Right renal pelvis (tissue), 4 donors: ENCODE measurements around the gene SIMC1. TPM values are rescaled to one million over a fixed set of nuclear protein-coding genes. Genes with fewer than 3 reads are reported as not detected.

ENCODE experiments used
- DNase-seq, 4 donors: peaks; one replicate each; pipeline ENCODE4 v3.0.0-alpha.2; 2013; ENCODE audit warnings: low read depth in 4 of 4, low spot score in 3 of 4, missing footprints in 1 of 4
- polyA plus RNA-seq, 4 donors: library from polyadenylated mRNA; unstranded; fragments of 120-200 nt; gene quantifications; one replicate each; pipeline ENCODE4 v1.2.1, GENCODE V29; 2013; ENCODE audit not compliant: insufficient read length in 4 of 4

SIMC1 gene
- polyA plus RNA-seq, 4 donors, result 19.0 to 22.0 (median 19.9) TPM

DNA sequence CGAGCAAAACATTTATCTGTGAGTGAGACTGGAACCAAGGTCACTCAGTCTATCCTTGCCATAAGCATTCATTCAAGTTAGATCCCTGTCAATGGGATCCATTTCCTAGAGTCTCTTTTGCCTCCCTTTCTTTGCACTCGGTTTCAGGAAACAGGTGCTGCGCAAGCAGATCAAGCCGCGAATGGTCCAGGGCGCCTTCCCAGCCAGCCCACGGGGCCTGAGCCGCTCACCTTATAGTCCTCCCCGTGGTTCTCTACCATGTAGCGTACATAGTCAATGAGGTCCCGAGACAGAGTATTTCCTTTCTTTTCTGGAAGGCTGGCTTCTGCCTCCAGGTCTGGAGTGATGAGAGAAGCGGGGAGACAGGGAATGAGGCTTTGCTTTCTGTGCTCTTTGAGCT is 146.8 kb downstream of the SIMC1 start:
- DNase-seq, result no peak

DNA sequence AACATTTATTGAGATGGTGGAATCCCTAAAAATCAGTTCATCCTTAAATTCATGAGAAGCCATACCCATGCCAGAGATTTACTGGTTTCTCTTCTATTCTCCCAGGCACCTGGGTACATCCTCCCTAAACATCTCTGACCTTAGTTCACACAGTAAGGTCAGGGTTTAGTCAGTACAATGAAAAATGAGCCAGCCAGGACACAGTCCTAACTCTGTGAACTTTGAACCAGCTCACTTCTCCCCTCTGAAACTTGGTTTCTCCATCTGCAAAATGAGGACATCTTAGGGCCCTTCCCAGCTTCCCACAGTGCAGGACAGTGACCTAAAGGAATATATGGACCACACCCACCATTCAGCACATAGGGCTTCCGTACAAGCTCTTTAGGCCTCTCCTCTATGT is 148.3 kb downstream of the SIMC1 start:
- DNase-seq, result no peak

DNA sequence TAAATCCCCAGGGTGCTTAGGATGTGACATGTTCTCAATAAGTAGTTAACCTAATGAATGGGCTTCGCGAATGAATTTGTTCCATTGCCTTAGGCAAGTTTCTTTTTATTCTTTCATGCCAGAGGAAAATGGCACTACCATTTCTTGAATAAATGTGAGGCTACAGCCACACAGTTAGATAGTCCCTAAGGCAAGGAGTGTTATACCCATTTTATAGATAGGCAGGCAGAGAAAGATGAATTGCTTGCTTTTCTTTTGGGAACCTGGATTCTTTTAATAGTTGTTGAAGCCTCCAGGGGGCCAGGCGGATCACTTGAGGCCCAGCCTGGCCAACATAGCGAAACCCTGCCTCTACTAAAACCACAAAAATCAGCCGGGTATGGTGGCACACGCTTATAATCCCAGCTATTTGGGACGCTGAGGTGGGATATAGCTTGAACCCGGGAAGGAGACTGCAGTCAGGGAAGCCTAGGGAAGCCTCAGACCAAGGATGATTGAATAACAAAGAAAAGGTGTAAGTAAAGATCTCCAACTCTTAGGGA is 149.2 kb downstream of the SIMC1 start:
- DNase-seq, result no peak

DNA sequence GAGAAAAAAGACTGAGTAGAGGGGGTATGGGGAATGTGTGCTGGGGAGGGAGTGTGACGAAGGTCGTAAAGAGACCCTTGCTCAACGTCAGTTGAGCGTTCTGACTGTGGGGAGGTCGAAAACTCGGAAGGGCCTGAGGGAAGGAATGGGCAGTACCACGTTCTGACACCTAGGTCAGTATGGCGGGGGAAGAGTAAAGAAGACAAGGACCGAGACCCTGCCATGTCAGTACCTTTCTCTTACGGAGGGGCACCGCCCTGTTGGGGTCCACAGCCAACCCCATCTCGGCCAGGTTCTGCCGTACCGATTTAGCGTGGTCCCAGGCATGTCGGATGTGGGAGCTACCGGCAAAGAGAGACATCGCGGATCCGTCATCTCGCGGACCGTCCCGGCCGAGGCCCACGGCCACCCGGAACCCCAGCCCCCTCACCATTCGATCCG is 149.8 kb downstream of the SIMC1 start:
- DNase-seq, result no peak

DNA sequence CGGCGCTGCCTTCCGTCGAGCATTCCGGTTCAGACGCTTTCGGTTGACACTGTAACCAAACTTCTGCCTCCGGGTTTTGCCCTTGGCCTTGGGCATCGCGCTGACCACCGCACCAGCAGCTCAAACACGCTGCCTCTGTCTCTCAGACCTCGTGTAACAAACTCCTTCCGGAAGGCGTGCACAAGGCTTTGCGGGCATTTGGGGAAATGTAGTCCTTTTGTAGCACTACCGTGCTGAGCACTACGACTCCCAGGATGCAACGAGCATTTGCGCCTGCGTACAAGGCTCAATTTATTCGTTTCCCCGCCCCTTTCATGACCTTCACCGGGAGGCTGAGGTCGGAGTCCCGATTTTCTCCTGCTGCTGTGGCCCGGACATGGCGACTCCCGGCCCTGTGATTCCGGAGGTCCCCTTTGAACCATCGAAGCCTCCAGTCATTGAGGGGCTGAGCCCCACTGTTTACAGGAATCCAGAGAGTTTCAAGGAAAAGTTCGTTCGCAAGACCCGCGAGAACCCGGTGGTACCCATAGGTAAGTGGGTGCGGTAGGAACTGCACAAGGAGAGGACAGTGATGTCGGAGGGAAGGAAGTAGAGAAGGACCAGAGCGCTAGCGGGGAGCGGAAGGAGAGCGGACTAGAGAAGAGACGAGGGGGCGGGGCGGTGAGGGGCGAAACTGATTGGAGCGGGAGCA is 150.4 kb downstream of the SIMC1 start, which contains the start of the genes HIGD2A and NOP16:
TSS of gene HIGD2A (plus strand) at position 308 of the 691 bp plus-strand sequence. CDS start at position 377, 69 bp downstream.
TSS of gene NOP16 (minus strand) at position 155 of the 691 bp plus-strand sequence. CDS start at position 96, 59 bp downstream.
- peak; percentile 96 to 98 (median 98) for DNase-seq

DNA sequence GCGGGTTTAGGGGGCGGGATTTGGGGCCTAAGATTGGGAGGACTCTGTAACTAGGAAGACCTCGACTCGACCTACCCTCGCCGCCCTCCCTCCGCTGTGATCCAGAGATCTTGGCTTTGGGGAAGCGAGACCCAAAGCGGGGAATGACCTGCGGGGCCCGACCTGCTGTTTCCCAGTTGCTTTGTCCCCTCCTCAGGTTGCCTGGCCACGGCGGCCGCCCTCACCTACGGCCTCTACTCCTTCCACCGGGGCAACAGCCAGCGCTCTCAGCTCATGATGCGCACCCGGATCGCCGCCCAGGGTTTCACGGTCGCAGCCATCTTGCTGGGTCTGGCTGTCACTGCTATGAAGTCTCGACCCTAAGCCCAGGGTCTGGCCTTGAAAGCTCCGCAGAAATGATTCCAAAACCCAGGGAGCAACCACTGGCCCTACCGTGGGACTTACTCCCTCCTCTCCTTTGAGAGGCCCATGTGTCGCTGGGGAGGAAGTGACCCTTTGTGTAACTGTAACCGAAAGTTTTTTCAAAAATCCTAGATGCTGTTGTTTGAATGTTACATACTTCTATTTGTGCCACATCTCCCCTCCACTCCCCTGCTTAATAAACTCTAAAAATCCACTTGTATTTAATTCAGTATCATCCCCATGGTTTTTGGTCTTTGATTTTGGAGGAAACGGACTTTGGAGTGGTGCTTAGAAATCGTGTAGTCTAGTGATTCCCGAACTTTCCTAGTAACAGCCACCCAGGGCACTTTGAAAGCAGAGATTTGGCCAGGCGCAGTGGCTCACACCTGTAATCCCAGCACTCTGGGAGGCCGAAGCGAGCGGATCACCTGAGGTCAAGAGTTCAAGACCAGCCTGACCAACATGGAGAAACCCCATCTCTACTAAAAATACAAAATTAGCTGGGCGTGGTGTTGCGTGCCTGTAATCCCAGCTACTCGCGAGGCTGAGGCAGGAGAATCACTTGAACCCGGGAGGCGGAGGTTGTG is 151.2 kb downstream of the SIMC1 start:
- peak in 1 of 4 donors; percentile 94 for DNase-seq

DNA sequence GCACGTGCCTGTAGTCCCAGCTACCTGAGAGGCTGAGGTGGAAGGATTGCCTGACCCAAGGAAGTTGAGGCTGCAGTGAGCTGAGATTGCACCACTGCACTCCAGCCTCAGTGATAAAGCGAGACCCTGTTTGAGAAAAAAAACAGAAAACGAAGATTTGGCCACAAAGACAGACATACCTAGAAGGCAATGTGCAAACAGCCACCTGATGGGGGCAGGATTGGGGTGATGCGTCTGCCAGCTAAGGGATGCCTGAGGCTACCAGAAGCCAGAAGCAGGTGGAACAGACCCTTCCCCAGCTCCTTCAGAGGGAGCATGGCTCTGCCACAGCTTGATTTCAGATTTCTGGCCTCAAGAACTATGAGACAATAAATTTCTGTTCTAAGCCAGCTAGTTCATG is 153.3 kb downstream of the SIMC1 start:
- DNase-seq, result no peak

DNA sequence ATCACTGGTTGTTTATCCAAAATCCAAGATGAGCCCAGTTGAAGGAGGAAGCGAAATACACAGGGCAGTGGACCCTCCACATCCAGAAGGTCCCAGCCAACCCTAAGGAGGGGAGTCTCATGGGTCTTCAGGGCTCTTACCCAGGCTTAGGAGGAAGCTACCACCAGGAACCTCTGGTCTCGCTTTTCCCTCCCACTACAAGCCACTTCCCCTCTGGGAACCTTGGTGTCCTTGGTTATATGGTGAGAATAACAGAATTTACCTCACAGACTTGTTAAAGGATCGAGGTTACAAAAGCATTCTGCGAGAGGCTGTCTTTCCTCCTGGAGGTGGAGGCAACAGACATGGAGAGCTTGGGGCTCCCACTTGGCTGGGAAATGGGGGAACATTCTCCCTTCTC is 153.8 kb downstream of the SIMC1 start:
- no peak for DNase-seq

DNA sequence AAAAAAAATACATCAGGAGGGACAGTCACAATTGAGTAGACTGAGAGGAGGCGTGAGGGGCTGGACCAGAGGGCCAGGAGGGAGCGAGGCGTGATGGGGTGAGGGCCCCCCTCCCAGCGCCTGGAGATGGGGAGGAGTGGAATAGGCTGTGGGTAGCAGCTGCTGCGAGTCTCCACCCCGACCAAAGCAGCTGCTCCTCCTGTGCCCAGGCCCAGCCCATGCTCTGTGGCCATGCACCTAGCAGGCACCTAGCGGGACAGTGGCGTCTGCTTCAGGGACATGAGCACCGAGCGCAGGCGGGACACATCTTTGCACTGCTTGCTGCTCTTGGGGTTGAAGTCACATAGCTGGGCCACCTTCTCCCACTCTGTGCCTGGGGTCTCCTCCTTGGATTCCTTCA is 154.3 kb downstream of the SIMC1 start:
- no peak for DNase-seq

DNA sequence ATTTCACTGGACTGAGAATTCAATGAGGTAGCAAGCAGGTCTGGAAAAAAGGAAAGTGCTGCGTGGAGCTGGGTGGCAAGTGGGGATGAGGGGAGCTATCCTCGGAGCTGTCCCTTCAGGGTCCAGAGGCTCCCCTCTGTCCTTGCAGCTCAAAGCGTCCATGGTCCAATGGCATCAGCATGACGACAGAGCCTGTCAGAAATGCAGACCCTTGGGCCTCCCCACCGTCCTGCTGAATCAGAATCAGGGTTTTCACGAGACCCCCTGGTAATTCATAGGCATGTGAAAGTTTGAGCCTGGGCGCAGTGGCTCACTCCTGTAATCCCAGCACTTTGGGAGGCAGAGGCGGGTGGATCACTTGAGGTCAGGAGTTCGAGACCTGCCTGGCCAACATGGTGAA is 155.9 kb downstream of the SIMC1 start:
- no peak for DNase-seq

DNA sequence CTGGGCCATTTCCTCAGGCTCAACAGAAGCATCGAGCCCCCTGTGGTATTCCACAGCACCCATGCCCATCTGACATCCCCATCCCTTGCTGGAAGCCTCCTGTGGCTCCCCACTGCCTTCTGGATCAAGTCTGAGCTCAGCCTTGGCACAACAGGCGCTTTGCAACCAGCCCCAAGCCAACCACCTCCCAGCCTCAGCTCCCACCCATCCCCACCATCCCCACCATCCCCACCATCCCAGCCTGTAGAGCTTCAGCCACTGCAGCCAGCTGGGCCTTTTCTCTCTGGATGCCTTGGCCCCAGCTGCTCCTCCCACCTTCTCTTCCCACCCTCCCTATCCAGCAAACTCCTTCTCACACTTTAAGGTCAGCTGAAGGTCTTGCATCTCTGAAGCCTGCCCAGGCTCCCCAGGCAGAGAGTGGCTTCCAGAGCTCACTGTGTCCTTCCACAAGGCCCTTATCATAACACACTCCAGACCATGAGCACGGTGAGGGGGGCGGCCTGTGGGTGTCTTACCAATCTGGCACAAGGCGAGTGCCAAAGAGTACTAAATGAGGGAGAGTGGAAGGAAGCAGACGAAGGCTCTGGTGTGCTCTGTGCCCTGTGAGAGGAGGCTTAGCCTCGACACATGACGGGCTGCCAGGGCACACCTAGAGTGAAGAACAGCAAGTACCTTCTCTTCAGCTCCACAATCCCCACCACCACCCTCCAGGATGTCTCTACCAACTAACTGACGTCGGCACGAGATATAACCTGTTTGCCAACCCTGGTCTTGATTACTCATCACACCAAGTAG is 156.9 kb downstream of the SIMC1 start:
- DNase-seq, result no peak

Other genes with a start within 250 kb of the SIMC1 start
- 100 to 1,000 TPM; 151 to 159 (median 153) TPM for gene KIAA1191, start 123.3 kb downstream of the SIMC1 start, polyA plus RNA-seq
- gene ARL10, start 127.1 kb downstream of the SIMC1 start, polyA plus RNA-seq, result 10 to 100 TPM; 11.1 to 13.1 (median 12.3) TPM
- 10 to 100 TPM; 23.5 to 28.9 (median 28.3) TPM for gene NOP16, start 150.2 kb downstream of the SIMC1 start, polyA plus RNA-seq
- 100 to 1,000 TPM; 106 to 132 (median 111) TPM for gene HIGD2A, start 150.3 kb downstream of the SIMC1 start, polyA plus RNA-seq
- gene CLTB, start 178.1 kb downstream of the SIMC1 start, polyA plus RNA-seq, result 10 to 100 TPM; 47.9 to 62.0 (median 52.4) TPM
- 10 to 100 TPM; 42.8 to 51.6 (median 50.5) TPM for gene FAF2, start 210.0 kb downstream of the SIMC1 start, polyA plus RNA-seq